ENCODE measurements around the gene GATB.

- no peak for TF ChIP-seq POLR2A (IDR thresholded peaks at IDR 0.05)
- TF ChIP-seq CTCF (IDR thresholded peaks at IDR 0.05 in 4 of 5, conservative IDR thresholded peaks at IDR 0.05 in 1 of 5) = no peak
Observed at GRCh38 chr4:151624626-151625565, 135.9 kb downstream of the GATB start.

Data from gastrocnemius medialis (tissue), 4 donors.